CD4-positive, alpha-beta T cell treated with Interleukin-15 for 1 hour (primary cell): ENCODE results near the gene TEX10.
"Not testable (repeated sequence)": the region's sequence is repeated elsewhere in the genome, so short reads cannot be mapped to it uniquely, and the experiment has no call there.

Source experiments
- DNase-seq: peaks from one replicate; pipeline ENCODE4 v3.0.0-alpha.2; 2020

Gene TEX10

DNA sequence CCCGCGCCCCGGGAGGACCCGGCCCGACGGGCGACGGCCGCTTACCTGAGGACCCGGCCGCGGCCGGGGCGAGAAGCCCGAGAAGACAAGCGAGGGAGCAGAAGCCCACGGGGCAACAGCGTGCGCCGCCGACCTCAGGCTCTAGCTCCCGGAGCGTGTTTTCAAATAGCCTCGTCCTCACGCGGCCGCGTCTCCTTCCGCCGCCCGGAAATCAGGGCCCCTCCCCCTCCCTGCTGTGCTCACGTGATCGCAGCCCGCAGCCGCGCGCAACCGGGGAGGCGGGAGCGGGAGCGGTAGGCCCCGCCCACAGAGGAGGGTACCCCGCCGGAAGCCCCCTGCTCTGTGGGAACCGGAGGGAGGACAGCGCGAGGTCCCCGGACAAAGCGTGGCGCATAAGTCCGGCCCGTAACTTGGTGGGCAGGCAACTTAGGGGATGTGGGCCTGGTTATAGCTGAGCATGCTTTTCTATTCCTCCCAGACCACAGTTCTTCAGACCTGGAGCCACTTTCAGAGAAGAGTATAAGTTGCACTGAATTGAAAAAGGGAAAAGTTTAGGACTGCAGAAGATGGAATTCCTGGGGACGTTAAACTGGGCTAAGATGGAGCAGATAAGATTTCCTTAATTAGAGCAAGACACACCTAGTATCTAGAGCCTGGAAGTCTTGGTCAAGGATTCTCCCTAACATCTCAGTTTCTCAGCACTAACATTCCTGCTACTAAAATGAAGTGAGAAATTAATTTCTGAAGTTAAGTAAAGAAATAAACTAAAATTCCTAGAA lies at the start of gene TEX10:
Gene TEX10 (minus strand): TSS at position 216 of the 779 bp plus-strand sequence. CDS start 3,579 bp downstream, outside the sequence.
- DNase-seq: peak; percentile 88

DNA sequence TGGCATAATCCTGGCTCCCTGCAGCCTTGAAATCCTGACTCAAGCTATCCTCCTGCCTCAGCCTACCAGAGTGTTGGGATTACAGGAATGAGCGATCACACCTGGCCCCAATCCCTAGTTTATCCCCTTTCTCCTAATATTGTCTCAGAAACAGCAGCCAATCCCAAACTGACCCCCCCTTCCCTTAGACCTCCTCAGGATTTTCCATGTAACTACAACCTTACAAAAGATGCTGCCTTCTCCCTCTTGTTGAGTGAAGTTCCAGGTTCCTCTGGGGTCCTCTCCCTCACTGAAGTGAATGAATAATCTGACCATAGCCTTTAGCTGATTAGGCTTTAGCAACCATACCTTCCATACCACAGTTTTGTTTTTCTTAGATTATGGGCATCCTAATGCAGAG lies 48.3 kb upstream of the TEX10 start:
- no peak for DNase-seq

DNA sequence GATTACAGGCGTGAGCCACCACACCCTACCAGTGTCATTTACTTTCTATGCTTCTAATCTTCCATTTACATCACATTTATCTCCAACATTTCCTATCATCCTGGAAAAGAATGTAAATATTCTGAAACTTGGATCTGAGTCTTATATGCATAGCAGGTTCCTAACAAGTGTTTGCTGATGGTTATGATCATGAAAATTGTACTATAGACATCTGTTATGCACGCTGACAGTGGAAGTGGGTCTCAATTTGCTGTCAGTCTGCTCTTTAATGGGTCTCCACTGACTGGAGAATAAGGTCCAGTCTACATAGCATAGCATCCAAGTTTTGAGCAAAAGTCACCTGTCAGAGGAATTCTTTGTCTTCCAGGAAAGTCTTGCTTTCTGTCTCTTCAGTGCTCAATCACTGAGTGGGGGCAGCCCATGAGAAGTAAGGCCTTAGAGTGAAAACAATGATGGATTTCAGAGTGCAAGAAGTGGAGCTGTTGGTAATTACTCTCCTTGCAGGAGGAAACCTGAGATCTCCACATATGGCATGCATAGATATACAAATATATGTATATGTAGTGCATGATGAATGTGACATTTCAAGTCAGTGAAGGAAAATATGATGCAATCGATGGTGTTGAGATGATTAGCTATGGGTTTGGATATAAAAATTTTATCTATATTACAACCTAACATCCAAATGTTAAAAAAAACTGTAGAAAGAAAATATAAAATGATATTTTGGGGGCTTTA lies 45.0 kb upstream of the TEX10 start:
- DNase-seq: no peak

DNA sequence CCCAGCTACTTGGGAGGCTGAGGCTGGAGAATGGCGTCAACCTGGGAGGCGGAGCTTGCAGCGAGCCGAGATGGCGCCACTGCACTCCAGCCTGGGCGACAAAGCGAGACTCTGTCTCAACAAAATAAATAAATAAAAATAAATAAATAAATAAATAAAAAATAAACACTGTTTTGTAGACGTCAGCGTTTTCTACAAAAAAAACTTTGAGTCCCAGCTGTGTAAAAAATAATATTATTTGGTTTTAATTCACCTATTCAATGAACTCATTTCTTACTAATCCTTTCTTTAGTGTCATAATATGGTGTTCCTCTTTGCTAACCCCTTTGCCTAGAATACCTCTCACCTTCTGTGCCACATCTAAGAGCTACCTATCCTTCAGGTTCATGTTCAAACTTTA lies 44.0 kb upstream of the TEX10 start:
- DNase-seq: no peak

DNA sequence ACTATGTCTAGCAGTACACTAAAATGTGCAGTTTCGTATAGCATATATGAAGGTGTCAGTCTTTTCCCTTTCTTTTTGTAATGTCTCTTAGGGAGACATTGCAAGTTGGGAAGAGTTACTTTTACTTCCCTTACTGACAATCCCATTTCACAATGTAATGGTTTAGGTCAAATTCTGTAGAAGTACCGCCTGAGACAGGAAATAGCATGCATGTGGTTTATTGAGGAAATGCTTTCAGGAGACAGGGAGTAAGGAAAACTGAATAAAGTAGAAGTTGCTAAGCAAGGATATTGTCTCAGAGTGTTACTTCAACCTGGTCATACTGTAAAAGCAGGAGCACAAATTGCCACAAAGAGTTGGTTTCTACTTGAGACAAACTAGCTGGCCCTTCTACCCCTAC lies 42.1 kb upstream of the TEX10 start:
- DNase-seq: no peak

DNA sequence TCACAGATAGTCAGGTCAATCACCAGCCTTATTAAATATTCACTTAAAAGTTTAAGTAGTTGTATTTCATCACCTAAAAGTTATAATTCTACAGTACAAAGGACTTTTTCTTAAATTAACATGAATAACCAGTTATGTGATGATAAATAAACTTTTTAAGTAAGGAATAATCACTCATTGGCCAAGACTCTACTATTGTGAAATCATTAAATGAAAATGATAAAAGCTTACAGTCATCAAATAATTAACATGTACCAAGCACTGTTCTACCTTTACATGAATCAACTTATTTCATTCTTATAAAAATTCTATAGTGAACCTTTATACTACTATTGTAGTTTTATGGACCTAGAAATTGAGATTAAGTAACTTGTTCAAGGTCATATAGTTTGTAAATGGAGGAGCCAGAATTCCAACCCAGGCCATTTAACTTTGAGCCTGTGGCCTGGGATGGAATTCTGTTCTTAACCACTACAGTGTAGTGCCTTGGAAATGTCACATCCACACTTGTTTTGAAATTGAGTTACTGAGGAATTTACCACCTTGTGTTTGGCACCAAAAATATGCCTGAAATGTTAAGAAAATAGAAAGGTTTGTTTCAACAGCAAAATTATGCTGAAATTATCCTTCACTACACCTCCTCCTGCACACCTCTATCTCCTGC lies 41.4 kb upstream of the TEX10 start:
- DNase-seq: no peak

DNA sequence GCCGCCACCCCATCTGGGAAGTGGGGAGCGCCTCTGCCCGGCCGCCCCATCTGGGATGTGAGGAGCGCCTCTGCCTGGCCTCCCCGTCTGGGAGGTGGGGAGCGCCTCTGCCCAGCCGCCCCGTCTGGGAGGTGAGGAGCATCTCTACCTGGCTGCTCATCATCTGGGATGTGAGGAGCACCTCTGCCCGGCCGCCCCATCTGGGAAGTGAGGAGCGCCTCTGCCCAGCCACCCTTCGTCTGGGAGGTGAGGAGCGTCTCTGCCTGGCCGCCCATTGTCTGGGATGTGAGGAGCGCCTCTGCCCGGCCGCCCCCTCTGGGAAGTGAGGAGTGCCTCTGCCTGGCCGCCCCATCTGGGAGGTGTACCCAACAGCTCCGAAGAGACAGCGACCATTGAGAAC lies 40.2 kb upstream of the TEX10 start:
- not testable (repeated sequence) for DNase-seq

DNA sequence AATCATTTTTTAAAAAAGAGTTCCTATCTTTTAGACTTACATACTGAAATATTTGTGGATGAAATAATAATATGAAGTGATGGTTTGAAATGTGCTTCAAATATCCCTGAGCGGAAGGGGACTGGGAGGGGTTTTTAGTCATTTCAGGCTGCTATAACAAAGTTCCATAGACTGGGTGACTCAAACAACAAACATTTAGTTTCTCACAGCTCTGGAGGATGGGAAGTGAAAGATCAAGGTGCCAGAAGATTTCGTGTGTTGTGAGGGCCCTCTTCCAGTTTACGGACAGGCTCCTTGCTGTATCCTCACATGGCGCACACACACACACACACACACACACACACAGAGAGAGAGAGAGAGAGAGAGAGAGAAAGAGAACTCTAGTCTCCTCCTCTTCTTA lies 27.1 kb upstream of the TEX10 start:
- DNase-seq: no peak

DNA sequence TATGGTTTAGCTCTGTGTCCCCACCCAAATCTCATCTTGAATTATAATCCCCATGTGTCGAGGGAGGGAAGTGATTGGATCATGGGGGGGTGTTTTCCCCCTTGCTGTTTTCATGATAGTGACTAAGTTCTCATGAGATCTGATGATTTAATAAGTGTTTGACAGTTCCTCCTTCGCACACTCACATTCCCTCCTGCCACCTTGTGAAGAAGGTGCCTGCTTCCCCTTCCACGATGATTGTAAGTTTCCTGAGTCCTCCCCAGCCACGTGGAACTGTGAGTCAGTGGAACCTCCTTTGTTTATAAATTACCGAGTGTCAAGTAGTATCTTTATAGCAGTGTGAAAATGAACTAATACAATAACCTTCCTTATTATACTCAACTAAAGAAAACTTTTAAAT lies 24.3 kb upstream of the TEX10 start:
- no peak for DNase-seq

DNA sequence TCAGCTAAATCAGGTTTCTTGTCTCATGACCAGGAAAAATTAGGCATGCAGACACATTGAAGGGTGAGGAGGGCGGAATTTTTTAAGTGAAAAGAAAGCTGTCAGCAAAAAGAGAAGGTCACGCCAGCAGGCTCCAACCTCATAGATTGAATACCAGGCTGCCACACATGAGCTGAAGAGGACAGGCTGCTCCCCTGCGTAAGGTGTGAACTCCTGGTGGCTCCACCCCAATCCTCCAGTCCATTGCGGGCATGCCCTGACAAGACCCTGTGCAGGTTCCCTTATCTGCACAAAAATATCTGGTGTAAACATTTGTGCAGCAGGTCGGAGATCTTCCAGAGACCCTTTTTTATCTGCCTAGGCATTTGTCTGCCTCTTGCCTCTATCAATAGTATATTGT lies 22.9 kb upstream of the TEX10 start:
- DNase-seq: no peak

DNA sequence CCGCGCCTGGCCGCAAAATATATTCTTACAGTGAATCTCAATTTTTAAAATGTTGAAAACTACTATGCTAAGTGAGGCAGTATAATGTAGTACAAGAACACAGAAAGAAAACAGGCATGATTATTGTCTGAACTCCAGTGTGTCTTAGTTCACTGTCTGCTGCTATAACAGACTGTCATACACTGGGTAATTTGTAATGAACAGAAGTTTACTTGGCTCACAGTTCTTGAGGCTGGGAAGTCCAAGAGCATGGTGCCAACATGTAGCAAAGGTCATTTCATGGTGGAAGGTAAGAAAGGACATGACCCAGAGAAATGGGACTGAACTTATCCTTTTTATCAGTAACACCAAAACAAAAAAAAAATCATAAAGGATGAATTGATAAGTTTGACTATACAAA lies 19.9 kb upstream of the TEX10 start:
- DNase-seq: no peak

DNA sequence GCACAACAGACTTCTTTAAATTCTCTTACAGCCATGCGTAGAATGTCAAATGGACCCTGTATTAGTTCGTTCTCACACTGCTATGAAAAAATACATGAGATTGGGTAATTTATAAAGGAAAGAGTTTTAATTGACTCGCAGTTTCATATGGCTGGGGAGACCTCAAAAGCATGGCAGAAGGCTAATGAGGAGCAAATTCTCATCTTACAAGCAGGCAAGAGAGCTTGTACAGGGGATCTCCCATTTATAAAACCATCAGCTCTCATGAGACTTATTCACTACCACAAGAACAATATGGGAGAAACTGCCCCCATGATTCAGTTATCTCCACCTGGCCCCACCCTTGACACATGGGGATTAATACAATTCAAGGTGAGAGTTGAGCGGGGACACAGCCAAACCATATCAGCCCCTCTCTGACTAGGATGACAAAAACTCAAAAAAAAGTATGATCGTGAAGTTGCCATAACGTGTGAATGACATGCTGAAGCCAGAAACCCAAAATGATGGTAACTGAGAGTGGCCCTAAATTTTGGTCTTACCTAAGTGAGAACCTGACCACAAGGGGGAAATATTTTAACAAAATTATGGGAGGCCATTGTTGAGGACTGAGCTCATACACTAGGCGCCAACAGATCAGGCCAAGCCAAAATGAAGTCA lies 17.5 kb upstream of the TEX10 start:
- DNase-seq: no peak

DNA sequence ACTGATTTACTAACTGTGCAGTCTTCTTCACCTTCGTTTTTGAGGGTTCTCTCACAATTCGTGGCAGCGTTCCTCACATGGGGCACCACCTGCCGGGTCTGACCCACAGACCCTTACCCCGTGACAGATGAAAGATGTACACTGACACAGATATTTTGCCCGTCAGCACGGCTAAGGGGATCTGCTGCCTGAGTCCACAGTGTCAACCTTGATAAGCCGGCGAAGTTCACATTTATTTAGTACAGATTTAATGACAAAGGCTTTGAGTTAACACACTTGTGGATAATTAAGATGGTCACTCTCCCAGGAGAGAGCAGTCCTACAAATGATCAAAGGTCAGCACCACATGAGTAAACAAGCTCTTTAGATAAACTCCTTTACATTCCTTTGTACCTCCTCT lies 15.9 kb upstream of the TEX10 start:
- DNase-seq: no peak

DNA sequence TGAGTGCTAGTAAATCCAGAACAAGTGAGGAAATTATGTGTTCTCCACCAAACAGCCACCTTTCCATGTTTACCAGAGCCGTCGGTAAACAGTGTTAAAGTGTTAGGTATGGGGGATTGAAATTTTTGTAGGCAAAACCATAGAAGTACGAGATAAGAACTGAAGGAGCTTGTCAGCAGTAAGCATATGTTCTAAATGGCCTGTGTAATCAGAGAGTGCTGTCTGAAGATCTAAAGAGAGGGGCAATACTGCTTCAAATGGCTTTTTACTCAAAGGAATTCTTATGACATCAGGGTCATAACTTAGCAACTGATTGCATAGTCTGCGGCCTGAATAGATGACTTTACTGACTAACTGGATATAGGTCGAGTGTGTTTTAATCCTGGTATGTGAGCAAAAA lies 13.4 kb upstream of the TEX10 start:
- DNase-seq: no peak

DNA sequence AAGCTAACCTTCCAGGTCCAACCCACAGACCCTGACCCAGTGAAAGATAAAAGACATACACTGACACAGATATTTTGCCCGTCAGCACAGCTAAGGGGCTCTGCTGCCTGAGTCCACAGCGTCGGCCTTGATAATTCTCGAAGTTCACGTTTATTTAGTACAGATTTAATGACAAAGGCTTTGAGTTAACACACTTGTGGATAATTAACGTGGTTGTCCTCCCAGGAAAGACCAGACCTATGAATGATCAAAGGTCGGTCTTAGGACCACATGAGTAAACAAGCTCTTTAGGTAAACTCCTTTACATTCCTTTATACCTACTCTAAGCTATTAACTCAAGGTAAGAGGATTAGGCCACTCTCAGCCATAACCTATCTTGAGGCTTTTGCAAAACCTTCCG lies 11.3 kb upstream of the TEX10 start:
- no peak for DNase-seq

DNA sequence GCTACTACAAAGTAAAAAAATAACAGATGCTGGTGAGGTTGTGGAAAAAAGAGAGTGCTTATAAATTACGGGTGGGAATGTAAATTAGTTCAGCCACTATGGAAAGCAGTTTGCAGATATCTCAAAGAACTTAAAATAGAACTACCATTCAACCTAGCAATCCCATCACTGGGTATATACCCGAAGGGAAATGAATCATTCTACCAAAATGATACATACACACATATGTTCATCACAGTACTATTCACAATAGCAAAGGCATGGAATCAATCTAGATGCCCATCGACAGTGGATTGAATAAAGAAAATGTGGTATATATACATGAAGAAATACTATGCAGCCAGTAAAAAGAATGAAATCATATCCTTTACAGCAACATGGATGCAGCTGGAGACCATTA lies 6.3 kb upstream of the TEX10 start:
- no peak for DNase-seq

DNA sequence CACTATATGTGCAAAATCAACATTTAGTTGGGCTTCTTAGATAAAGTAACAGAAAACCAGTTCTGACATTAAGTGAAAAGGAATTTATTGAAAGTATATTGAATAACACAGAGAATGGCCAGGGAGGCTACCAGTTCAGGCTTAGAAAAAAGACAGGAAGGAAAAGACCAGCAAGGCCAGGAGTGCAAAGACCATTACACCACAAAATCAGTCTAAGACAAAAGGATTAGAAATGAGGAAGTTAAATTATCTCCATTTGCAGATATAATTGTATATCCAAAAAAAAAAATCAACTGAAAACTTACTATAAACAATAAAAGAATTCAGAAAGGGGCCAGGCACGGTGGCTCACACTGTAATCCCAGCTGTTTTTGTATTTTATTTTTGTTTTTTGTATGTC lies 4.8 kb upstream of the TEX10 start:
- no peak for DNase-seq

DNA sequence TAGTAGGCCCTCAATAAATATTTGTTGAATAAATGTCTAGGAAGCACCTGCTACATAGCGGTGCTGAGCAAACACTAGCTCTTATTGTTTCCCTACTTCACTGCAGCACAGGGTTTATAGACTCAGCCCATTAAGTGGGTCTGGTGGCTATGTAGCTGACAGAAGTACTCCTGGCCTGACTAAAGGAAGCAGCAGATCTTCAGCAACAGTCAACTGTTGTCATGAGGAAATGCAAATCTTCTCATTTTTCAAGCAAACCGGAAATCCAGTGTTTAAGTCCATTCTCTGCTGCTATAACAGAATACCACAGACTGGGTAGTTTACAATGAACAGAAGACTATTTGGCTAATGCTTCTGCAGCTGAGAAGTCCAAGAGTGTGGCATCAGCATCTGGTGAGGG lies 2.8 kb upstream of the TEX10 start:
- no peak for DNase-seq

DNA sequence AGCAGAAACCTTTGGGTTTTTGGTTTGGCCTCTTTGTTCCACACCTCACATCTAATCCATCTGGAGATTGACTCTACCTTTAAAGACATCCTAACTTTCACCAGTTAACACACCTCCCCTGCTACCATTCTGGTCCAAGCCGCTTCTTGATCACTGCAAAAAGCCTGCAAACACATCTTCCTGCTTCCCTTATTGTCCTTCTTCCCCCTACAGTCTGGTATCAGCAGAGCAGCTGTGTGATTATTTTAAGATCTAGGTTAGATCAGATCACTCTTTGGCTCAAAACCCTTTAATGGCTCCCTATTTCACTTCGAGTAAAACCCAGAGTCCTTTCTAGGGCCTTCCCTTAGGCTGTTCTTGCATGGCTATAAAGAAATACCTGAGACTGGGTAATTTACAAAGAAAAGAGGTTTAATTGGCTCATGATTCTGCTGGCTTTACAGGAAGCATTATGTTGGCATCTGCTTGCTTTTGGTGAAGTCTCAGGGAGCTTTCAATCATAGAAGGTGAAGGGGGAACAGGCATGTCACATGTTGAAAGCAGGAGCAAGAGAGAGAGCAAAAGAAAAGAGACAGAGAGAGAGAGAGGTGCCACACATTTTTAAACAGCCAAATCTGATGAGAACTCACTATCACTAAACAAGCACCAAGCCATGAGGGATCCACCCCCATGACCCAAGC lies 1.5 kb upstream of the TEX10 start:
- no peak for DNase-seq

DNA sequence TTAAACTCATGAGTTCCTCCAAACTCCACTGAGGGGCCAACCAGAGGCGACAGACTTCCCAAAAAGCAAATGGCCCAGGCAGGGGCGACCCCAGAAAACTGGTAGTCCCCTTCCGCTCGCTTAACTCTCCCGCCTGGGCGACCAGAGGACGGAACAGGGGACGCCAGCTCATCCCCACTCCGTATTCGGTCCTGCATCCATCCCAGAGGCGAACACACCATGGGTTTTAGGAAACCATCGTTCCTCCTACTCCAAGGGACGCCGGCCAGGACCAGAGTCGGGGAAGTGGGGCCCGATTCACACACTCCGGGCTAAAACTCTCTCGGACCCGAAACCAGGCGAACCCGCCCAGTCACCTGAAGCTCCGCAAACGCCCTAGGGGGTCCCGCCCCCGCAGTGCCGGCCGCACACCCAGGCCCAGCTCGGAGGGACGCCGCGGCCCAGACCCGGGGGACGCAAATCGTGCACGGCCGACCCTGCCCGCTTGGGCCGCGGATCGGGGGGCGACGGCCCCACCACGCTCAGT lies 478 bp downstream of the TEX10 start:
- peak; percentile 17 for DNase-seq

DNA sequence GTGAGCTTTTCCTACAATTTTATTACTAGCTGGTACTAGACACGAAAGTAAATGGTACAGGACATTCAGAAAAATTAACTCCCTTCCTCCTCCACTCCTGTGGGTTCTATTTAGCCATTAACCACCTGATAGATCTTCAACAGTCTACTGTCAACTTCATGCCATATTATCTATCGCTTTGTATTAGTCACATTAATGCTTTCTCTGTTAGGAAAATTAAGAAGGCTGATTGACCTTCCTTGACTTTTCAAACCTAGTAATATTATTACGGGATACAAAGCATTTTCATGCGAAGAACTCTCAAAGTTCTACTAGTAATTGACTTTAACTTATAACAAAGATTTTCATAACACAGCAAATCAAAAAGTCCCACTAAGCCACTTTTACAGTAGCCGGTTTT lies 1.2 kb downstream of the TEX10 start:
- DNase-seq: no peak

DNA sequence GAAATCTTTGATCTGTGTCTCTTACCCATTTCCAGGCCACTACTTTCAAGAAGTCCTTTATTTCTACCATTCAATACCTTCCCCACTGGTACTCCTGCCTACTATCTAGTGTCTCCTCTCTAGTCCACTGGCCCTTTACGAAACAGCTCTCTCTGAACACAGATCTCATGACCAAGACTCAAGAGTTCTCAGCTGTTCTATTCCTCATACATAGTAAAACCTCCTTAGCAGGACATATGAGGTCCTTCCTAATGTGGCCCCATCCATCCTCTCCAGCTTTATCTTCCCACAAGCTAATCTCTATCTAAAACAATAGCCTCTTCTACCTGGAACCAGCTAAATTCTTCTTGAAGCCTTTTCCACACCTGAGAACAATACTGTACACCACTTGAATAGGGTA lies 2.6 kb downstream of the TEX10 start:
- DNase-seq: no peak

DNA sequence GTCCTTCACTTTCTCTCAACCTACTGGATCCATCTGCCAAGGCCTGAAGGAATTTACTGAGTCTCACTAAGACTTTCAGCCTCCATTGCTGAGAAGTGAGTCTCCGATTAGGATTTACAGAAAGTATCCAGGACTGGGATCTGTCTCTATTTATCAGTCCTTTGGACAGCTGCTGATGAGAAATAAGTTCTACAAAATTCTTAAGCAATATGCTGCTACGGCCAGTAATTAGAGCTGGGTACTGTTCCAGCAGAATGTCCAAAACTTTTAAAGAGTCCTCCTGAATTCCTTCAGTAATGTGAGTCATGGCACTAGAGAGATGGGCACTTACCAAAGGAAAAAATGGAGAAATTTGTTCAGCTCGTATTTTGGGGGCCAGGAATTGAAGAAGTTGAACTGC lies 5.9 kb downstream of the TEX10 start:
- no peak for DNase-seq
